GM15510 (cell line): ENCODE measurements around the gene RHOBTB1.

ENCODE experiments used
- POLR2A ChIP-seq: IDR thresholded peaks from 3 replicates; pipeline ENCODE4 v1.6.1; 2011; ENCODE audit warnings: borderline replicate concordance; ENCODE audit not compliant: insufficient read length; ENCODE audit errors: extremely low read depth

The RHOBTB1 gene

GRCh38 chr10:60908031-60908430 is 36.0 kb downstream of the RHOBTB1 start:
- no peak for TF ChIP-seq POLR2A

- TF ChIP-seq POLR2A, result no peak
Measured at GRCh38 chr10:60907236-60907635, 36.7 kb downstream of the RHOBTB1 start.

- TF ChIP-seq POLR2A, result no peak
Measured at GRCh38 chr10:60906411-60906810, 37.6 kb downstream of the RHOBTB1 start.

GRCh38 chr10:60905580-60905979 is 38.4 kb downstream of the RHOBTB1 start:
- TF ChIP-seq POLR2A, result no peak

- no peak for TF ChIP-seq POLR2A
Measured at GRCh38 chr10:60903096-60903495, 40.9 kb downstream of the RHOBTB1 start.

GRCh38 chr10:60901561-60902235 is 42.3 kb downstream of the RHOBTB1 start:
- no peak for TF ChIP-seq POLR2A

- no peak for TF ChIP-seq POLR2A
Measured at GRCh38 chr10:60899266-60899665, 44.7 kb downstream of the RHOBTB1 start.

- no peak for TF ChIP-seq POLR2A
Measured at GRCh38 chr10:60898321-60898720, 45.7 kb downstream of the RHOBTB1 start.

- no peak for TF ChIP-seq POLR2A
Measured at GRCh38 chr10:60896810-60897209, 47.2 kb downstream of the RHOBTB1 start.

GRCh38 chr10:60896033-60896432 is 48.0 kb downstream of the RHOBTB1 start:
- TF ChIP-seq POLR2A, result no peak

GRCh38 chr10:60894786-60895185 is 49.2 kb downstream of the RHOBTB1 start:
- no peak for TF ChIP-seq POLR2A

GRCh38 chr10:60893231-60893630 is 50.8 kb downstream of the RHOBTB1 start:
- no peak for TF ChIP-seq POLR2A

- TF ChIP-seq POLR2A, result no peak
Measured at GRCh38 chr10:60892571-60892970, 51.4 kb downstream of the RHOBTB1 start.

GRCh38 chr10:60890811-60891210 is 53.2 kb downstream of the RHOBTB1 start:
- TF ChIP-seq POLR2A, result no peak

- no peak for TF ChIP-seq POLR2A
Measured at GRCh38 chr10:60883187-60883586, 60.8 kb downstream of the RHOBTB1 start.

- TF ChIP-seq POLR2A, result no peak
Measured at GRCh38 chr10:60878224-60878623, 65.8 kb downstream of the RHOBTB1 start.

GRCh38 chr10:60877777-60878120 is 66.2 kb downstream of the RHOBTB1 start:
- TF ChIP-seq POLR2A, result no peak
